Measurements from ENCODE around the gene SRPX. TPM values are rescaled to one million over a fixed set of nuclear protein-coding genes. Genes with fewer than 3 reads are reported as not detected.
A peak's percentile ranks its signal among the peaks of the same experiment; 100 is the strongest.

The SRPX gene
- total and polyA plus RNA-seq, 5 donors from 2014 or later = not detected

- Histone ChIP-seq H3K27me3 (ENCODE audit: control insufficient read depth, insufficient read depth, low read length) (no peaks in the 10 kb centered on the region), H3K4me1 (ENCODE audit: control insufficient read depth, insufficient read depth, low read length, poor library complexity, severe bottlenecking) (no peaks in the 10 kb centered on the region), H3K4me3 (ENCODE audit: low read depth, low read length) (no peak overlapping the region), H3K36me3 (ENCODE audit: control insufficient read depth, insufficient read depth, low read length) (no peaks in the 10 kb centered on the region), H3K27ac (ENCODE audit: insufficient read depth, low read length, poor library complexity, severe bottlenecking) (no peak overlapping the region), H3K9me3 (ENCODE audit: control insufficient read depth in 2 of 2, low read length in 2 of 2) (no peaks in the 10 kb centered on the region)
- Mint-ChIP-seq H3K36me3 (no peaks in the 10 kb centered on the region), H3K4me3 (no peak overlapping the region), H3K27me3 (peaks cover 12% of the 10 kb centered on the region), H3K9me3 (no peaks in the 10 kb centered on the region), H3K4me1 (peaks cover 0 to 3% (median 0%) of the 10 kb centered on the region in 4 donors), H3K27ac (no peak overlapping the region)
- peak in 1 of 3 donors; percentile 26 for DNase-seq
- no peak for ATAC-seq (ENCODE audit: low read depth in 2 of 2)
These were observed 652 bp downstream of the SRPX start for GRCh38 chrX:38220024-38220414.

GRCh38 chrX:38216642-38217041 is 4.0 kb downstream of the SRPX start:
- H3K9me3 Mint-ChIP-seq = peaks cover 0 to 2% (median 0%) of the 10 kb centered on the region in 7 donors
- DNase-seq (no peak), ATAC-seq (ENCODE audit: low read depth in 2 of 2) (no peak)
- H3K4me3 ChIP-seq (ENCODE audit: low read depth, low read length) = no peak overlapping the region
- no peaks in the 10 kb centered on the region for H3K27me3 ChIP-seq (ENCODE audit: control insufficient read depth, insufficient read depth, low read length)
- H3K36me3 Mint-ChIP-seq = no peaks in the 10 kb centered on the region
- no peak overlapping the region for H3K4me3 Mint-ChIP-seq
- no peak overlapping the region for H3K27ac ChIP-seq (ENCODE audit: insufficient read depth, low read length, poor library complexity, severe bottlenecking)
- no peaks in the 10 kb centered on the region for H3K9me3 ChIP-seq (ENCODE audit: control insufficient read depth in 2 of 2, low read length in 2 of 2)
- no peaks in the 10 kb centered on the region for H3K36me3 ChIP-seq (ENCODE audit: control insufficient read depth, insufficient read depth, low read length)
- H3K27me3 Mint-ChIP-seq = peaks cover 12% of the 10 kb centered on the region
- no peaks in the 10 kb centered on the region for H3K4me1 ChIP-seq (ENCODE audit: control insufficient read depth, insufficient read depth, low read length, poor library complexity, severe bottlenecking)
- H3K27ac Mint-ChIP-seq = no peak overlapping the region
- peaks cover 0 to 3% (median 0%) of the 10 kb centered on the region in 4 donors for H3K4me1 Mint-ChIP-seq

- no peak for ATAC-seq (ENCODE audit: low read depth in 2 of 2)
- Mint-ChIP-seq H3K4me3 (no peak overlapping the region), H3K4me1 (no peaks in the 10 kb centered on the region), H3K36me3 (no peaks in the 10 kb centered on the region), H3K27me3 (peaks cover 10% of the 10 kb centered on the region), H3K9me3 (peaks cover 0 to 2% (median 0%) of the 10 kb centered on the region in 7 donors), H3K27ac (no peak overlapping the region)
- Histone ChIP-seq H3K4me3 (ENCODE audit: low read depth, low read length) (no peak overlapping the region), H3K27ac (ENCODE audit: insufficient read depth, low read length, poor library complexity, severe bottlenecking) (no peak overlapping the region), H3K9me3 (ENCODE audit: control insufficient read depth in 2 of 2, low read length in 2 of 2) (no peaks in the 10 kb centered on the region), H3K36me3 (ENCODE audit: control insufficient read depth, insufficient read depth, low read length) (no peaks in the 10 kb centered on the region), H3K4me1 (ENCODE audit: control insufficient read depth, insufficient read depth, low read length, poor library complexity, severe bottlenecking) (no peaks in the 10 kb centered on the region), H3K27me3 (ENCODE audit: control insufficient read depth, insufficient read depth, low read length) (no peaks in the 10 kb centered on the region)
- no peak for DNase-seq
These were observed 5.8 kb downstream of the SRPX start for GRCh38 chrX:38214551-38215531.

- no peaks in the 10 kb centered on the region for H3K9me3 ChIP-seq (ENCODE audit: control insufficient read depth in 2 of 2, low read length in 2 of 2)
- no peaks in the 10 kb centered on the region for H3K27me3 ChIP-seq (ENCODE audit: control insufficient read depth, insufficient read depth, low read length)
- no peaks in the 10 kb centered on the region for H3K36me3 ChIP-seq (ENCODE audit: control insufficient read depth, insufficient read depth, low read length)
- H3K9me3 Mint-ChIP-seq = peaks cover 0 to 2% (median 0%) of the 10 kb centered on the region in 7 donors
- DNase-seq = no peak
- H3K4me1 Mint-ChIP-seq = no peaks in the 10 kb centered on the region
- peaks cover 4% of the 10 kb centered on the region for H3K27me3 Mint-ChIP-seq
- H3K27ac ChIP-seq (ENCODE audit: insufficient read depth, low read length, poor library complexity, severe bottlenecking) = no peak overlapping the region
- no peaks in the 10 kb centered on the region for H3K4me1 ChIP-seq (ENCODE audit: control insufficient read depth, insufficient read depth, low read length, poor library complexity, severe bottlenecking)
- ATAC-seq (ENCODE audit: low read depth in 2 of 2) = no peak
- no peak overlapping the region for H3K27ac Mint-ChIP-seq
- H3K4me3 ChIP-seq (ENCODE audit: low read depth, low read length) = no peak overlapping the region
- no peak overlapping the region for H3K4me3 Mint-ChIP-seq
- H3K36me3 Mint-ChIP-seq = no peaks in the 10 kb centered on the region
These were observed 6.6 kb downstream of the SRPX start for GRCh38 chrX:38214044-38214443.

- Histone ChIP-seq H3K4me3 (ENCODE audit: low read depth, low read length) (no peak overlapping the region), H3K36me3 (ENCODE audit: control insufficient read depth, insufficient read depth, low read length) (no peaks in the 10 kb centered on the region), H3K9me3 (ENCODE audit: control insufficient read depth in 2 of 2, low read length in 2 of 2) (no peaks in the 10 kb centered on the region), H3K4me1 (ENCODE audit: control insufficient read depth, insufficient read depth, low read length, poor library complexity, severe bottlenecking) (no peaks in the 10 kb centered on the region), H3K27me3 (ENCODE audit: control insufficient read depth, insufficient read depth, low read length) (no peaks in the 10 kb centered on the region), H3K27ac (ENCODE audit: insufficient read depth, low read length, poor library complexity, severe bottlenecking) (no peak overlapping the region)
- Mint-ChIP-seq H3K36me3 (no peaks in the 10 kb centered on the region), H3K9me3 (peaks cover 0 to 2% (median 0%) of the 10 kb centered on the region in 7 donors), H3K4me1 (no peaks in the 10 kb centered on the region), H3K27ac (no peak overlapping the region), H3K27me3 (peaks cover 4% of the 10 kb centered on the region), H3K4me3 (no peak overlapping the region)
- DNase-seq = no peak
- ATAC-seq (ENCODE audit: low read depth in 2 of 2) = no peak
These were observed 8.6 kb downstream of the SRPX start for GRCh38 chrX:38211891-38212635.

- Mint-ChIP-seq H3K27ac (peak overlapping the region in 1 of 3 donors; percentile 69), H3K27me3 (peaks cover 5% of the 10 kb centered on the region), H3K9me3 (no peaks in the 10 kb centered on the region), H3K36me3 (no peaks in the 10 kb centered on the region), H3K4me3 (no peak overlapping the region), H3K4me1 (no peaks in the 10 kb centered on the region)
- Histone ChIP-seq H3K4me1 (ENCODE audit: control insufficient read depth, insufficient read depth, low read length, poor library complexity, severe bottlenecking) (no peaks in the 10 kb centered on the region), H3K27ac (ENCODE audit: insufficient read depth, low read length, poor library complexity, severe bottlenecking) (no peak overlapping the region), H3K9me3 (ENCODE audit: control insufficient read depth in 2 of 2, low read length in 2 of 2) (no peaks in the 10 kb centered on the region), H3K4me3 (ENCODE audit: low read depth, low read length) (no peak overlapping the region), H3K36me3 (ENCODE audit: control insufficient read depth, insufficient read depth, low read length) (no peaks in the 10 kb centered on the region), H3K27me3 (ENCODE audit: control insufficient read depth, insufficient read depth, low read length) (no peaks in the 10 kb centered on the region)
- ATAC-seq (ENCODE audit: low read depth in 2 of 2) (no peak), DNase-seq (no peak)
These were observed 14.1 kb downstream of the SRPX start for GRCh38 chrX:38206542-38206941.

- peaks cover 5% of the 10 kb centered on the region for H3K27me3 Mint-ChIP-seq
- no peak overlapping the region for H3K4me3 Mint-ChIP-seq
- ATAC-seq (ENCODE audit: low read depth in 2 of 2) (no peak), DNase-seq (no peak)
- H3K4me1 Mint-ChIP-seq = no peaks in the 10 kb centered on the region
- H3K36me3 ChIP-seq (ENCODE audit: control insufficient read depth, insufficient read depth, low read length) = no peaks in the 10 kb centered on the region
- H3K4me1 ChIP-seq (ENCODE audit: control insufficient read depth, insufficient read depth, low read length, poor library complexity, severe bottlenecking) = no peaks in the 10 kb centered on the region
- no peaks in the 10 kb centered on the region for H3K27me3 ChIP-seq (ENCODE audit: control insufficient read depth, insufficient read depth, low read length)
- H3K27ac Mint-ChIP-seq = no peak overlapping the region
- no peak overlapping the region for H3K4me3 ChIP-seq (ENCODE audit: low read depth, low read length)
- no peak overlapping the region for H3K27ac ChIP-seq (ENCODE audit: insufficient read depth, low read length, poor library complexity, severe bottlenecking)
- no peaks in the 10 kb centered on the region for H3K36me3 Mint-ChIP-seq
- H3K9me3 Mint-ChIP-seq = no peaks in the 10 kb centered on the region
- no peaks in the 10 kb centered on the region for H3K9me3 ChIP-seq (ENCODE audit: control insufficient read depth in 2 of 2, low read length in 2 of 2)
These were observed 14.6 kb downstream of the SRPX start for GRCh38 chrX:38206036-38206435.

Data from CD4-positive, CD25-positive, alpha-beta regulatory T cell (primary cell).